GM19397 (cell line): ENCODE measurements around the gene TNIP1.

ENCODE experiments used
- ATAC-seq: cut with Tn5 transposase; IDR thresholded peaks from one replicate; pipeline ENCODE4 v1.9.1; 2021; ENCODE audit warnings: mild to moderate bottlenecking, moderate library complexity; ENCODE audit not compliant: unreplicated experiment

TNIP1 gene

DNA sequence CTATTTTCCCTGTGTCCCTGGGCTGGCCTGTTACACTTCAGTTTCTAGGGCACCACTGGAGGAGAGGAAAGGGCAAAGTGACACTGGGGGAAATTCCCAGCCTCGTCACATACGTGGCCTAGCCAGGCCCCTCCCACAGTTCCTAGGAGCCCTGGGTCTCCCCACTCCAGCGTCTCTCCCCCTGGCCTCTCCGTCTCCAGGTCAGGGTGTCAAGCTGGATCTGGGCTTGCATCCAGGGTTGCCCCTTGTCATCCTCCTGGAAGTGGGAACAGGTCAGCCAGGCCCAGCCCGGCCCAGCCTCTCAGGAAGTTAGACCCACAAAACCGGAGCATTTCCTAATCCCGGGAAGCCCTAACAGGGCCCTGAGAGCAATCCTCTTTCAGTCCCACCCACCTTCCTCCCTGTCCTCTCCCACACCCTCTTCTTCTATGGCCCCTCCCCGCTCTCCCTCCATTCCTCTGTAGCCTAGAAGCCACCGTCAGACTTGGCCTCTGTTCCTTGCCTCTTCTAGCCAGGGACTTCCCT is 4.7 kb upstream of the TNIP1 start:
- ATAC-seq = no peak

DNA sequence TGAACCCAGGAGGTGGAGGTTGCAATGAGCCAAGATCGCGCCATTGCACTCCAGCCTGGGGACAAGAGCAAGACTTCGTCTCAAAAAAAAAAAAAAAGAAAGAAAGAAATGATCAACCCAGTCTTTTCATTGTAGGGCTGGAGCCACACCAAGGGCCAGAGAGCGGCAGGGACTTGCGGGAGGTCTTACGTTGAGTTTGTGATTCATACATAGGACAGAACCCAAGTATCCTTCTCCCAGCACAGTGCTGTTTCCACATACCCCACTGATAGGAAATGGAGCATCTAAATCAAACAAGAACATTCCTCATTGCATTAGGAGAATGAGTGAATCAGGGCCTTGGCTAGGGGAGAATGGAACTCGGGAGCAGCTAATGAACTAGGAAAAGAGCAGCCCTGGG is 3.5 kb upstream of the TNIP1 start:
- no peak for ATAC-seq

DNA sequence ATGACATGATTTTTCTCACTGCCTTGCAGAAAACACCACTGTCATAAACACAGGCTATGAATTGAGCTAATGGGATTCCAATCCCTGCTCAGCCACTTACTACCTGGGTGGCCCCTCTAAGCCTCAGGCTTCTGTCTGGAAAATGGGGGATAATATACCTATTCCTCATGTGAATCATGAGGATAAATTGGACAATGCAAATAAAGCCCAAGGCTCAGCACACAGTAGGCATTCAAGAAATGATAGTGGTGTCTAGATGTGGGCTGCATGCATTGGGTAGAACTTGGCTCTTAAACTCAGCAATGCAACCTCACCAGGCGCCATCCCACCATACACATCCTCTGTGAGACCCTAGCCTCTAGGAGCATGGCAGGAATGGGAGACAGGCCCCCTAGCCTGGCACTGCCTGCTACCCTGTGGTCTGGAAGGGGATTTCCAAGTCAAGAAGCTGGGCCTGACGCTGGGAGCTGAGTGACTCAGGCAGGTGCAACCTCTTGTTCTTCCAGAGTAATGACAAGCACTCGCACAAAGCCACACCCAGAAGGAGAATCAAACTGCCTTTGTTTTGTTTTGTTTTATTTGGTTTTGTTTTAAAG is 2.3 kb upstream of the TNIP1 start:
- no peak for ATAC-seq

DNA sequence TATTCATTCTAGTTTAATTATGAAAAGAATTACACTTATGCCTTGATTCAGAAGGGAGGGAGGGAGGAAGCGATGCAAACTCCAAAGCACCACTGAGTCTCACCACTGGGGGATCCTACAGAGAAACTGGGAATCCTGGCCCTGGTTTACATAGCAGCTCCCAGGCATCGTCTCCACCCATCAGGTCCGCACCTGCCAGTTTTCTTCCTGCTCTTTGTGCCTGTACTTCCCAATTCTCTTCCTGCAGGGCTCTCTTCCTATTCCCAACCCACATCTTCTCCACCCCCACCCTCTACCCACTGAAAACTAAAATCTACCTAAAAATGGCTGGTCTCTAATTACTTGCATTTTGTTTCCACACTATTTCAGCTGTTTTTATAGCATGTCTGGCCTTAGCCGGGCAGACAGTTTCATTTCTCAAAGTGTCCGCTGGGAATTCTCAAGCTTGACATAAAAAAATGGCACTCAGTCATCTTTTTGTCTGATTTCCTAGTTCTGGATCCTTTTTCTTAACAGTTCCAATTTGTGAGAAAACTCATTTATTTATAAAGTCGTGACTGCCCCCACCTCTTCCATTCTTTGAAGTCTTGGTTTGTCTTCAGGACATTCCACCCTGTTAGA is 1.6 kb upstream of the TNIP1 start:
- ATAC-seq = no peak

DNA sequence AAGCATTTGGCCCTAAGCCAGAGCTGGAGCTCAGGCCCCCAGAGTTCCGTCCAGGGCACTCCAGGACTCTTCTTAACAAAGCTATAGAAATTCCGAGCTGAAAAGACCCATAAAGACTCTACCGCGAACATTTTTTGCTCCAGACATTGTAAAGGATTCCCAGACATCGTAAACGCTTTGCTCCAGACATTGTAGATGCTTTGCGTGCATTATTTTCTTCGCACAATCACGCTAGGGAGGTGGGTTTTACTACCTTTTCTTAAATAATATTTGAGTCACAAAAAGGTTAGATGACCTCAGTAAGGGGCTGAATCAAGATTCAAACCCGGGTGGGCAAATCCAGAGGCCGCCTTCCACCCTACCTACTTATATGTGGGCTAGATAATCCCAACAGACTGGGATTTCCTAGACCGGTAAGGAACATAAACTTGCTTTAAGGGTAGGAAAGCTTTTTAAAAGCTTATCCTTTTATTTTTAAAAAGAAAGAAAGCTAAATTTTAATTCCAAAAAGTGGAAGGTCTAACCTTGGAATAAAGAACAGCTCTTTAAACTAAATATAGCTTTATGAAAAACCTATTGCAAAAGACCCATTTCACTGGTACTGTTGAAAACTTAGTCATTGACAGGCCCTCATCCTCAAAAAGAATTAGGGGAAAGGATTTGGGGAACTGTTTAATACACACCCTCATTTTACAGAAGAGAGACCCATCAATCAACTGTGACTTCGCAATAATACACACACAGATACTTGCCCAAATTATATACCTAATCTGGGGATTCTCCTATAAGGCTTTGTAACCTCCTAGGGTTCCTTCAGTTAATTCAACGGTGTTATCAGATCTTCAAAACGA is 822 bp upstream of the TNIP1 start:
- ATAC-seq = no peak

- no peak for ATAC-seq
These were observed 809 bp downstream of the TNIP1 start for GRCh38 chr5:151079838-151080612.

DNA sequence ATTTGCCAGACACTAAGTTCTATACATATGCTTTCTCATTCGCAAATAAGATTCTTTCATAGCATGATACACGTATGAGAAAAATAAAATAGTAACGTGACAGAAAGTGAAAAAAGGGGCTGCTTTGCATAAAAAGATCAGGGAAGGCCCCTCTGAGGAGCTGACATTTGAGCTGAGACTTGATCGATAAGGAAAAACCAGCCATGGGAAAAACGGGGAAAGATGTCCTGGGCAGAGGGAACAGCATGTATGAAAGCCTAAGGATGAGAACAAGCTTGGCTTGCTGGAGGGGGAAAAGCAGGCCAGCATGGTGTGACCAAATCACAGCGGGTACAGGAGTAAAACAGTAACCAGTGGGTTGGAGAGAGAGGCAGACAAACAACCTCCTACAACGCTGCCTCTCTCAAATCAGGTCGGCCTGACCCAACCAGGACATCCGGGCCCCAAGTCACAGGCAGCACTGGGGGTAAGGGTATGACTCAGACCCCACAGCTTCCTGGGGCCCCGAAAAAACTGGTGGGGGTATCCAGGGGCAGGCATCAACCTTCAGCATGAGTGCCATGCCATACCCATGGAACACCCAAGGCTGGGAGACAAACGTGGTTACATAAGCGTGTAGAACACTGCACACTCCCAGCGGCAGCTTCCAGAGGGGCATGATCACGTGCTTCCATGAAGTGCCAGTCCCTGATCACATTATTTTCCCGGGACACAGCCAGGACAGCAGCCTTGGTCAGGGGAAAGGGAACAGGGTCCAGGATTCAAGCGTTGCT is 2.2 kb downstream of the TNIP1 start:
- ATAC-seq = peak; percentile 40

DNA sequence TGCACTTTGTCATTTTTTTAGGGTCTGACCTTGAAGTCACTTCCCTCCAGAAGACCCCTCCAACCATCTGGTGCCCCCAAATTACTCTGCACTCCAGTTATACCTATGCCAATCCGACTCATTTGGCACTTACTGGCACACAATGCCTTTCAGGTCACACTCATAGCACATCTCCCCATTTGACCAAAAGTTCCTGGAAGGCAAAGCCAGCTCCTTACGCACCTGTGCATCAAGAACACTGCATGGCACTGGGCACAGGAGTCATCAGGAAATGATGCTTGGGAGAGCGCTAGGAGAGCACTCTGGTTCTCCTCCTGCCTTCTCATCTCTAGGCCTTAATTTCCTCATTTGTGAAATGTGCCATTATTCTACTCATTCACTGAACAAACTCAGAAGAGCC is 2.9 kb downstream of the TNIP1 start:
- ATAC-seq = no peak

DNA sequence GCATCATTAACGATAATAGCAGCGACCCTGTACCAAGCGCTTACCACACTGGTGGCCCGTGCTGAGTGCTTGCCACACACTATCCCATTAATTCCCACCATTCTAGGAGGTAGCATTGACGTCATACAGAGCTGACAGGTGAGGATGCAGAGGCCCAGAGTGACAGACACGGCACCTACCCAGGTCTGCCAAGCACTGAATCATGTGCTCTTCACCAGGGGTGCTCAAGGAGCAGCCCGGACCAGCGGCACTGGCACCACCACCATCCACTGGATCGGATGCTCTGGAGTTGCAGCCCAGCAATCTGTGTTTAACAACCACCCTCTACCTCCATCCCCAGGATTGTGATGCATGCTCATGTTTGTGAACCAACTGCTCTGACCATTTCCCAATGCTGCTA is 3.4 kb downstream of the TNIP1 start:
- no peak for ATAC-seq

DNA sequence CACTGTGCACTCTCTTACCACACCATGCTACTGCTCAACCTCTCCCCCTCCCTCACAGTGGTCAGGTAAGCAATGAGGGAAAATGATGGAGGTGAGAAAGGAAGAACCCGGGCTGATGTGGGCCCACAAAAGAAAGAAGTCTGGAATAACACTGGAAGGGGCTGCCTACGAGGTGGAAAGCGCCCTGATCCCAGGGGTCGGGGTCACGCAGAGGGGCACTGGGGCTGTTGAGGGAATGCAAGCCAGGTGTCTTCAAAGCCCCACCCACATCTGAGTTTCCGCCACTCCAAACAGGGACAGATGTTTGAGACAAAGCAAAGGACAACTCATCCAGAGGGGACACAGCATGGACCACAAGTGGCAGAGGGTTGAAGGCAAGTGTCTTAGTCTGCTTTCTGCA is 4.2 kb downstream of the TNIP1 start:
- no peak for ATAC-seq

- ATAC-seq = no peak
These were observed 5.0 kb downstream of the TNIP1 start for GRCh38 chr5:151075698-151076331.

DNA sequence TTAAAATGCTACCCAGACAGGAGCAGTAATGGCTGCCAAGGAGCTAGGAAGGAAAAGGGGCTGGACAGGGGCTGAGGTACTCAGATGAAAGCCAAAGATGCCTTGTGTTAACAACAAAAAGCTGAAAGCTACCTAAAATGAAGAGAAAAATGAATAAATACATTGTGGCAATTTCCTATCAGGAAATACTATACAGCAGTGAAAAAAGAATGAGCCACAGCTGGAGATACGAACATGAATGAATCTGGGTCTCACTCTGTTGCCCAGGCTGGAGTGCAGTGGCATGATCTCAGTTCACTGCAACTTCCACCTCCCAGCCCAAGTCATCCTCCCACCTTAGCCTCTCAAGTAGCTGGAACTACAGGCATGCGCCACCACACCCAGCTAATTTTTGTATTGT is 6.3 kb downstream of the TNIP1 start:
- no peak for ATAC-seq

- no peak for ATAC-seq
These were observed 7.6 kb downstream of the TNIP1 start for GRCh38 chr5:151073280-151073679.

DNA sequence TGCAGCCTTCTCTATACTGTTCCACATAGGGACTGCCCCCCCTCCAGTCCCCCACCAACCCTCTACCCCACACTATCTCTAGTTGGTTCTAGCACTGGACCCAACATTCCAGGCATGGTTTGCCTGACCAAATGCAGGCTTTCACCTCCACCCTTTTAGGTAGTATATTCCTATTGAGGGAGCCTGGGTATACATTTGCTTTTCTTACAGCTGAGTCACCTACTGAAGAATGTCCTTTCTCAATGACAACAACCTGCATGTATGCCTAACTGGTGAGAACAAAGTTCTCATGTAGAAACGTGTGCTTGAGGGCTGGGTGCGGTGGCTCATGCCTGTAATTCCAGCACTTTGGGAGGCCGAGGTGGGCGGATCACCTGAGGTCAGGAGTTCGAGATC is 8.2 kb downstream of the TNIP1 start:
- no peak for ATAC-seq

DNA sequence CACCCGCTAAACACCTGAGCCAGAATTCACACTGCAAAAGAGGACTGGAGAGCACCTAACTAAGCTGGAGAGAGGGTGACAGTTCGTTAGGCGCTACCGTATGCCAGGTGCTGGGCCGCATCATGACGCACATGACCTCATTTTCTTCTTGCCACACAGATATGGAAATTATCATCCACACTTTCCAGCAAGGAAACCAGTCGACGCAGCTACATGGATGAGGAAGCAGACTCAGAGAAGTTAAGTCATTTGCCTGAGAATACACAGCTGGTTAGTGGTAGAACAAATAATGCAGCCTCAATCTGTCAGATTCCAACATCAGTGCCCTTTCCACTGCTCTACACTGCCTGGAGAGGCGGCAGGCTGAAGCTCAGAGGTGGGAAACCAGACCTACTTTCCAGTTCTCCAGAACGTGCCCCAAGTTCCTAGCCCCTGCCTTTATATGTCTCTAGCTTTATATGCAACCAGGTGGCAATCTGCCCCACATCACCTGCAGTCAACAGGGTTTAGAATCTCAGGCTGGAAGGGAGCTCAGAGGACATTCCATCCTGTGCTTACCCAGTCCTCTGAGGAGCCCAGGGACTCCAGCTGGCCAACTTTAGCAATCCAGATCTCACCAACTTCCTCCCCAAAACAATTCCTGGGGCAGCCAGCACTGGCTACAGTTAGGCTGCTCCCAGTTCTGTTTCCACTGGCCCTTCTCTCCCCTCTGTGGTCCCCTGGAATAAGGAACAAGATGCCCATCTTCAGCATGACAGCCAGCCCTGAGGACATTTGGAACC is 8.8 kb downstream of the TNIP1 start:
- no peak for ATAC-seq

GRCh38 chr5:151071021-151071420 is 9.8 kb downstream of the TNIP1 start:
- ATAC-seq = no peak

DNA sequence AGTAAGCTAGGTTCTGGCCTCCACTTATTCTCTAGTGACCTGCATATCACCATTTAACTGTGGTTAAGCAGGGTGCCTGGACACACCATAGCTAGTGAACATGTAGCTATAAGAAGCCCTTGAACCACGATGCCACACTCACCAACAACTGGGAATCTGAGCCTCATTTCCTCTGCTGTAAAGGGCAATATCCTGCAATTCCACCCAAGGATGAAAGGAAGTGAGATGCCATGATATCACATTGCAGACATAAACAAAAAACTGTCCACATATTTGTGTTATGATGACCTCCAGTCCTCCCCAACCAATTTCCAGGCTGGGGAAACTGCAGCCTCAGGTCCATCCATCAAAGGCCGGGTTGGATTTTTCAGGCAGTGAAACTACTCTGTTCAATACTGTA is 10.4 kb downstream of the TNIP1 start:
- no peak for ATAC-seq

DNA sequence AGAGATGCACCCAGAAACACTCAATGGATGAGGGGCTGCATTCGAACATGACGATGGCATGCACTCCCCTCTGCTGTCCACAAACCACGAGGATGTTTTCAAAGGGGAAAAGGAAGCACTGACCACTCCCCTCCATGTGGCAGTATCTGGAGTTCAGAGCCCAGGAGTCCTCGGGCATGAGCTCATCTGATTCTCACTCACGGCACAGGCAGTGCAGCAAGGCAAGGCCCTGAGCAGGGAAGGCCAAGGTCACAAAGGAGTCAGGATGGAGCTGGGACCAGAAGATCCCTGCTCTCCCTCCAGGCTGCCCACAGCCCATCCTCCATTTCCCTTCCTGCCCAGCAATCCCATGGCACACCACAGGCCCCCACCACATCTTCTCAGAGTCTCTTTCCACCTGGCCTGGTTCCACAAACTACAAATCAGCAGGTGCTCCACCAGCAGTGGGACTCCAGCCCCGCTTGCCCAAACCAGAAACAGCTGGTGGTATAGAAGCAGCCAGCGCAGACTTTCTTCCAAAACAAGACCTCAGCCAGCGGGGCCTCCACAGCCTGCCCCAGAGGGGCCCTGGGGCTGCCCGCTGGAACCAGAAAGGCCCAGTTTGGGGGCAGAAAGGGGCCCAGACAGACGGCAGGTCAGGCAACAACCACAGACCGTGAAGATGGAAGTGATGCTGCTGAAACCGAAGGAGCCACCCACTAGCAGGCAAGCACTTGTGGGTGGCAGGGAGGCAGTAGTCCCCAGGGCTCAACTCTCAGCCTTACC is 12.2 kb downstream of the TNIP1 start:
- ATAC-seq = peak; percentile 67
